MM.1S (cell line): ENCODE measurements around the gene SLC5A5.

ENCODE experiments used
- DNase-seq: peaks from one replicate; pipeline ENCODE4 v3.0.0-alpha.2; 2015
- H2AFZ ChIP-seq: fragments of 300-600 bp; sonication (generic); 2 replicates; pipeline ENCODE4 v1.6.0; 2016; ENCODE audit warnings: antibody characterized with exemption, low read length
- H3F3A ChIP-seq: fragments of 300-600 bp; sonication (generic); 2 replicates; pipeline ENCODE4 v1.6.1; 2016; ENCODE audit warnings: mild to moderate bottlenecking, antibody characterized with exemption, low read length, moderate library complexity, mixed read lengths; ENCODE audit not compliant: insufficient read depth
- H3K27ac ChIP-seq: fragments of 300-600 bp; sonication (generic); 2 replicates; pipeline ENCODE4 v1.5.1; 2016; ENCODE audit warnings: mild to moderate bottlenecking, low read length
- H3K27me3 ChIP-seq: fragments of 300-600 bp; sonication (generic); replicated peaks from 2 replicates; pipeline ENCODE4 v1.6.0; 2016; ENCODE audit warnings: low read length; ENCODE audit not compliant: insufficient read depth
- H3K36me3 ChIP-seq: fragments of 300-600 bp; sonication (generic); replicated peaks from 2 replicates; pipeline ENCODE4 v1.6.1; 2016; ENCODE audit warnings: mild to moderate bottlenecking, low read length, mixed read lengths; ENCODE audit not compliant: insufficient read depth
- H3K4me1 ChIP-seq: fragments of 300-600 bp; sonication (generic); 2 replicates; pipeline ENCODE4 v1.6.1; 2016; ENCODE audit warnings: low read length, mixed read lengths
- H3K4me2 ChIP-seq: fragments of 300-600 bp; sonication (generic); 2 replicates; pipeline ENCODE4 v1.6.0; 2016; ENCODE audit warnings: low read depth, low read length
- H3K4me3 ChIP-seq: fragments of 300-600 bp; sonication (generic); 2 replicates; pipeline ENCODE4 v1.5.1; 2016; ENCODE audit warnings: low read length, mixed read lengths
- H3K79me2 ChIP-seq: fragments of 300-600 bp; sonication (generic); 2 replicates; pipeline ENCODE4 v1.6.1; 2016; ENCODE audit warnings: mixed run types, low read length, mixed read lengths
- H3K9ac ChIP-seq: fragments of 300-600 bp; sonication (generic); 2 replicates; pipeline ENCODE4 v1.6.1; 2016; ENCODE audit warnings: low read length, mixed read lengths
- H3K9me2 ChIP-seq: fragments of 300-600 bp; sonication (generic); replicated peaks from 2 replicates; pipeline ENCODE4 v1.6.1; 2016; ENCODE audit warnings: mild to moderate bottlenecking, low read length, mixed read lengths; ENCODE audit not compliant: insufficient read depth
- H3K9me3 ChIP-seq: fragments of 300-600 bp; sonication (generic); replicated peaks from 2 replicates; pipeline ENCODE4 v1.6.1; 2016; ENCODE audit warnings: mild to moderate bottlenecking, low read length, mixed read lengths; ENCODE audit not compliant: insufficient read depth
- H4K20me1 ChIP-seq: fragments of 300-600 bp; sonication (generic); 2 replicates; pipeline ENCODE4 v1.6.1; 2016; ENCODE audit warnings: mild to moderate bottlenecking, low read length, moderate library complexity, mixed read lengths; ENCODE audit not compliant: insufficient read depth
- EZH2 ChIP-seq: fragments of 300-600 bp; sonication (generic); optimal IDR thresholded peaks from 2 replicates; pipeline ENCODE3; 2017; ENCODE audit warnings: low read depth, mild to moderate bottlenecking, antibody characterized with exemption, low read length, mixed read lengths
- EZH2phosphoT487 ChIP-seq: fragments of 300-600 bp; sonication (generic); IDR thresholded peaks from 2 replicates; pipeline ENCODE4 v1.6.1; 2018; ENCODE audit warnings: antibody characterized with exemption, low read length
- TF ChIP-seq, protein P1 (sequence below): fragments of 300-600 bp; sonication (generic); IDR thresholded peaks from 2 replicates; pipeline ENCODE4 v1.5.1; 2016; ENCODE audit warnings: antibody characterized with exemption, low read length, mixed read lengths

The SLC5A5 gene

DNA sequence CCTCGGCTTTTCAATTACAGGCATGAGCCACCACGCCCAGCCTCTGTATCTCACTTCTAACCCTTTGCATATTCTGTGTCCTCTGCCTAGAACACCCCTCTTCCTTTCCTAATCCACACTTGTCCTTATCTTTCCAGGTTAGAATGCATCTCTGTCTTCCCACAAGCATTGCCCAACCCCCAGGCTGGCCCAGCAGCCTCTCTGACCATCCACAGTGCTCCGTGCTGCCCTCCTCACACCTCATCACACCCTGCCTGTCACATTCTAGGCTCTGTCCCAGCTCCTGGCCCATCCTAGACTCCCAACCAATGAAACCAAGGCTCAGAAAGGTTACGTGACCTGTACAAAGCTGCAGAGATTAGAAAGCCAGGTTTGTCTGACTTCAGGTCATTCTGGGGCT, 35.2 kb upstream of the SLC5A5 start:
- H3K79me2 ChIP-seq = no peaks in the 10 kb centered on the region
- no peak overlapping the region for H2AFZ ChIP-seq
- H3K4me3 ChIP-seq = no peak overlapping the region
- no peaks in the 10 kb centered on the region for H3K4me1 ChIP-seq
- TF ChIP-seq, protein P1, sequence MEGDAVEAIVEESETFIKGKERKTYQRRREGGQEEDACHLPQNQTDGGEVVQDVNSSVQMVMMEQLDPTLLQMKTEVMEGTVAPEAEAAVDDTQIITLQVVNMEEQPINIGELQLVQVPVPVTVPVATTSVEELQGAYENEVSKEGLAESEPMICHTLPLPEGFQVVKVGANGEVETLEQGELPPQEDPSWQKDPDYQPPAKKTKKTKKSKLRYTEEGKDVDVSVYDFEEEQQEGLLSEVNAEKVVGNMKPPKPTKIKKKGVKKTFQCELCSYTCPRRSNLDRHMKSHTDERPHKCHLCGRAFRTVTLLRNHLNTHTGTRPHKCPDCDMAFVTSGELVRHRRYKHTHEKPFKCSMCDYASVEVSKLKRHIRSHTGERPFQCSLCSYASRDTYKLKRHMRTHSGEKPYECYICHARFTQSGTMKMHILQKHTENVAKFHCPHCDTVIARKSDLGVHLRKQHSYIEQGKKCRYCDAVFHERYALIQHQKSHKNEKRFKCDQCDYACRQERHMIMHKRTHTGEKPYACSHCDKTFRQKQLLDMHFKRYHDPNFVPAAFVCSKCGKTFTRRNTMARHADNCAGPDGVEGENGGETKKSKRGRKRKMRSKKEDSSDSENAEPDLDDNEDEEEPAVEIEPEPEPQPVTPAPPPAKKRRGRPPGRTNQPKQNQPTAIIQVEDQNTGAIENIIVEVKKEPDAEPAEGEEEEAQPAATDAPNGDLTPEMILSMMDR = no peak
- TF ChIP-seq EZH2 (no peak), EZH2phosphoT487 (no peak)
- H3K9me3 ChIP-seq = no peaks in the 10 kb centered on the region
- no peak overlapping the region for H3K27ac ChIP-seq
- H3K36me3 ChIP-seq = no peaks in the 10 kb centered on the region
- H3K4me2 ChIP-seq = no peak overlapping the region
- H3F3A ChIP-seq = no peaks in the 10 kb centered on the region
- no peak overlapping the region for H3K9ac ChIP-seq
- no peak for DNase-seq
- no peaks in the 10 kb centered on the region for H3K27me3 ChIP-seq
- no peaks in the 10 kb centered on the region for H4K20me1 ChIP-seq
- no peaks in the 10 kb centered on the region for H3K9me2 ChIP-seq

DNA sequence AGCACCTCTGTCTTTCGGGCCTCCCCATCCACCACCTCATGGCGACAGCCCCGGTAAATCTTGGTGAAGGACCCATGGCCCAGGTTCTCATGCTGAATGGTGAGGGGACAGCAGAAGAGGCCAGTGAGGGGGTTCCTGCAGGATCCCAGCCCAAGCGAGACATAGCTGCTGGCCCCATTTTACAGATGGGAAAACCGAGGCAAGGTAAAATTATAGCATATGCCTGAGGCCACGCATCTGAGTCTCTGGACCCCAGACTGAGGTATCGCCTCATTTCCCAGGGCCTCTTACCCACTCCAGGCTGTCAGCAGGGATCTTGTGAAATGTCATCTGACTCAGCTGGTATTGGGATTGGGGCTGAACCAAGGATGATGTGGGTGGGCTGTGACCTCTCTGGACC, 33.8 kb upstream of the SLC5A5 start:
- H3K27ac ChIP-seq = no peak overlapping the region

DNA sequence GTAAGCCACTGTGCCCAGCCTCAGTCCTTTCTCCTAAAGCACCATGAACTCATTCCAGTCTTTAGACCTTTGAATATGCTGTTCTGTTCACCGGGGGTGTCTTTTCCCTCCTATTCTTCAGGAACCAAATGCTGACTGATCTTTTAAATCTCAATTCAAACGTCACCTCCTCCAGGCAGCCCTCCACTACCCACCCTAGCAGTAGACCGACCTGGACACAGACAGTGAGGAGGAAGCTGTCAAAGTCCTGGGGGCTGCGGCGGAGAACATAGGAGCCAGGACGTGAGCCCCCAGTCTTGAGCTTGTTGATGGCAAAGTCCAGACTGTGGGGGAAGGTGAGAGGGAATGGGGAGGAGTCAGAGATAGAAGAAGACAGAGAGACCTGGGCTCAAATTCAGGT, 31.7 kb upstream of the SLC5A5 start:
- TF ChIP-seq EZH2 (no peak), EZH2phosphoT487 (no peak)
- TF ChIP-seq, protein P1 = no peak
- Histone ChIP-seq H4K20me1 (no peaks in the 10 kb centered on the region), H3K9me2 (no peaks in the 10 kb centered on the region), H3K27ac (no peak overlapping the region), H3K4me3 (no peak overlapping the region), H3F3A (no peaks in the 10 kb centered on the region), H3K9ac (no peak overlapping the region), H3K27me3 (no peaks in the 10 kb centered on the region), H3K4me2 (no peak overlapping the region), H3K9me3 (no peaks in the 10 kb centered on the region), H3K4me1 (no peaks in the 10 kb centered on the region), H3K36me3 (no peaks in the 10 kb centered on the region), H2AFZ (no peak overlapping the region), H3K79me2 (no peaks in the 10 kb centered on the region)
- DNase-seq = no peak

More for the DNA sequence above, 33.8 kb upstream of the SLC5A5 start:
- Histone ChIP-seq H3K4me1 (no peaks in the 10 kb centered on the region), H3K9ac (no peak overlapping the region), H3K4me3 (no peak overlapping the region), H2AFZ (no peak overlapping the region), H4K20me1 (no peaks in the 10 kb centered on the region), H3K79me2 (no peaks in the 10 kb centered on the region), H3K4me2 (no peak overlapping the region), H3K36me3 (no peaks in the 10 kb centered on the region), H3K27me3 (no peaks in the 10 kb centered on the region), H3K9me2 (no peaks in the 10 kb centered on the region), H3F3A (no peaks in the 10 kb centered on the region), H3K9me3 (no peaks in the 10 kb centered on the region)
- TF ChIP-seq, protein P1 = no peak
- no peak for TF ChIP-seq EZH2phosphoT487
- TF ChIP-seq EZH2 = no peak
- DNase-seq = no peak
